ENCODE data around the gene PRSS16.
A peak's percentile ranks its signal among the peaks of the same experiment; 100 is the strongest.

PRSS16 gene

GRCh38 chr6:27297857-27298730 lies 50.6 kb downstream of the PRSS16 start:
- no peaks in the 10 kb centered on the region for H3K36me3 ChIP-seq (ENCODE audit: control insufficient read depth in 4 of 4, insufficient read depth in 4 of 4, low read length in 3 of 4)
- WGBS (ENCODE audit: insufficient coverage) = 23% methylated on average over 17 of the region's 22 CpGs
- no peaks in the 10 kb centered on the region for H3K4me1 ChIP-seq (ENCODE audit: control extremely low read depth in 1 of 4, control insufficient read depth in 4 of 4, insufficient read depth in 4 of 4, low read length in 3 of 4)
- H3K4me3 ChIP-seq (ENCODE audit: control insufficient read depth in 1 of 7, extremely low read depth in 1 of 7, insufficient read depth in 4 of 7, low read depth in 2 of 7, low read length in 6 of 7) = no peak overlapping the region
- ChIA-PET CTCF (no interaction called here), POLR2A (no interaction called here)
- H3K27ac ChIP-seq (ENCODE audit: insufficient read depth in 1 of 2, low read depth in 1 of 2, low read length in 2 of 2, poor library complexity in 1 of 2, severe bottlenecking in 2 of 2) = peak overlapping the region in 1 of 2 experiments; percentile 38
- peaks cover 0 to 38% (median 2%) of the 10 kb centered on the region in 5 experiments for H3K9me3 ChIP-seq (ENCODE audit: control extremely low read depth in 1 of 5, control insufficient read depth in 4 of 5, insufficient read depth in 2 of 5, low read depth in 1 of 5, low read length in 4 of 5)
- H3K27me3 ChIP-seq (replicated peaks in 2 of 5; ENCODE audit: control insufficient read depth in 4 of 5, insufficient read depth in 5 of 5, low read length in 4 of 5) = peaks cover 24 to 98% (median 73%) of the 10 kb centered on the region in 5 experiments
- no peak for DNase-seq

GRCh38 chr6:27303613-27304272 lies 56.2 kb downstream of the PRSS16 start:
- peaks cover 15 to 93% (median 55%) of the 10 kb centered on the region in 5 experiments for H3K27me3 ChIP-seq (replicated peaks in 2 of 5; ENCODE audit: control insufficient read depth in 4 of 5, insufficient read depth in 5 of 5, low read length in 4 of 5)
- ChIA-PET POLR2A (no interaction called here), CTCF (interaction anchor here (1.0 kb wide), 1 partner anchor 9 kb away, joined by 5 read pairs; no protein-coding TSS in a partner anchor)
- H3K36me3 ChIP-seq (ENCODE audit: control insufficient read depth in 4 of 4, insufficient read depth in 4 of 4, low read length in 3 of 4) = no peaks in the 10 kb centered on the region
- no peak overlapping the region for H3K27ac ChIP-seq (ENCODE audit: insufficient read depth in 1 of 2, low read depth in 1 of 2, low read length in 2 of 2, poor library complexity in 1 of 2, severe bottlenecking in 2 of 2)
- no peak overlapping the region for H3K4me3 ChIP-seq (ENCODE audit: control insufficient read depth in 1 of 7, extremely low read depth in 1 of 7, insufficient read depth in 4 of 7, low read depth in 2 of 7, low read length in 6 of 7)
- H3K9me3 ChIP-seq (ENCODE audit: control extremely low read depth in 1 of 5, control insufficient read depth in 4 of 5, insufficient read depth in 2 of 5, low read depth in 1 of 5, low read length in 4 of 5) = peaks cover 0 to 7% (median 1%) of the 10 kb centered on the region in 5 experiments
- DNase-seq = no peak
- 20% methylated on average over 1 of the region's 16 CpGs for WGBS (ENCODE audit: insufficient coverage)
- H3K4me1 ChIP-seq (ENCODE audit: control extremely low read depth in 1 of 4, control insufficient read depth in 4 of 4, insufficient read depth in 4 of 4, low read length in 3 of 4) = no peaks in the 10 kb centered on the region
